Fibroblast of lung (primary cell): ENCODE measurements around the gene RYR2. TPM values are rescaled to one million over a fixed set of nuclear protein-coding genes. Genes with fewer than 3 reads are reported as not detected.

ENCODE experiments used
- DNase-seq, 2 donors: peaks; one replicate each; pipeline versions ENCODE4 v3.0.0 to v3.0.0-alpha.2; 2010; ENCODE audit warnings: low read depth in 2 of 2
- H2AFZ ChIP-seq: 2 replicates; pipeline ENCODE4 v1.5.1; 2012; ENCODE audit warnings: low read length, control low read depth, inconsistent platforms
- H3K27ac ChIP-seq: 2 replicates; pipeline ENCODE4 v1.5.1; 2011; ENCODE audit warnings: low read length, control low read depth; ENCODE audit not compliant: insufficient read depth
- H3K27me3 ChIP-seq: 2 replicates; pipeline ENCODE4 v1.5.1; 2011; ENCODE audit warnings: mild to moderate bottlenecking, low read length; ENCODE audit not compliant: control insufficient read depth, insufficient read depth
- H3K36me3 ChIP-seq: 2 replicates; pipeline ENCODE4 v1.5.1; 2011; ENCODE audit warnings: low read length; ENCODE audit not compliant: control insufficient read depth, insufficient read depth
- H3K4me1 ChIP-seq: 2 replicates; pipeline ENCODE4 v1.5.1; 2011; ENCODE audit warnings: low read length; ENCODE audit not compliant: control insufficient read depth, insufficient read depth; ENCODE audit errors: extremely low read depth
- H3K4me2 ChIP-seq: 2 replicates; pipeline ENCODE4 v1.5.1; 2011; ENCODE audit warnings: low read length, control low read depth; ENCODE audit not compliant: insufficient read depth; ENCODE audit errors: extremely low read depth
- H3K4me3 ChIP-seq, 4 experiments: fragments of 200-600 bp in 1 of 4; sonication (generic) in 1 of 4; replicated peaks in 1 of 4; 2 replicates each; pipeline ENCODE4 v1.5.1; 2011 to 2016; ENCODE audit warnings: low read length in 4 of 4, low read depth in 3 of 4, mild to moderate bottlenecking in 3 of 4, control low read depth in 2 of 4, inconsistent platforms in 1 of 4, mixed read lengths in 1 of 4; ENCODE audit not compliant: insufficient read depth in 1 of 4; ENCODE audit errors: control extremely low read depth in 1 of 4
- H3K79me2 ChIP-seq: 2 replicates; pipeline ENCODE4 v1.5.1; 2012; ENCODE audit warnings: mild to moderate bottlenecking, low read length, inconsistent platforms; ENCODE audit not compliant: control insufficient read depth, insufficient read depth
- H3K9ac ChIP-seq: 2 replicates; pipeline ENCODE4 v1.5.1; 2011; ENCODE audit warnings: mild to moderate bottlenecking, low read length, control low read depth; ENCODE audit not compliant: insufficient read depth
- H3K9me3 ChIP-seq: 2 replicates; pipeline ENCODE4 v1.5.1; 2012; ENCODE audit warnings: low read depth, low read length; ENCODE audit not compliant: control insufficient read depth, insufficient read depth
- H4K20me1 ChIP-seq: 2 replicates; pipeline ENCODE4 v1.5.1; 2011; ENCODE audit warnings: low read length; ENCODE audit not compliant: control insufficient read depth, insufficient read depth; ENCODE audit errors: extremely low read depth
- CTCF ChIP-seq, 2 donors: IDR thresholded peaks in 1 of 2; conservative IDR thresholded peaks in 1 of 2; 1 replicate in 1 of 2; 2 replicates in 1 of 2; pipeline ENCODE4 v1.5.1; 2011 to 2012; ENCODE audit warnings: low read length in 2 of 2, control low read depth in 1 of 2, inconsistent platforms in 1 of 2, low read depth in 1 of 2, mild to moderate bottlenecking in 1 of 2
- EZH2 ChIP-seq: IDR thresholded peaks from 2 replicates; pipeline ENCODE4 v1.5.1; 2012; ENCODE audit warnings: low read length, control low read depth, mild to moderate bottlenecking; ENCODE audit errors: missing control alignments
- polyA plus RNA-seq, 2 donors: library from polyadenylated mRNA; depleted of rRNA in 1 of 2; stranded (reverse) in 1 of 2; unstranded in 1 of 2; fragments of >200 nt; gene quantifications; 2 replicates each; pipeline ENCODE4 v1.2.1, GENCODE V29; 2011 to 2012; ENCODE audit warnings: missing spikeins in 1 of 2
- total RNA-seq: library from RNA; depleted of rRNA; stranded (reverse); fragments of >200 nt; gene quantifications from 2 replicates; pipeline ENCODE4 v1.2.1, GENCODE V29; 2014

RYR2 gene
- total and polyA plus RNA-seq, 2 donors (not counting 1 experiment from before 2014, with no cell fraction given): 0.06 to 0.17 TPM

- no peaks in the 10 kb centered on the region for H3K36me3 ChIP-seq
- H3K4me1 ChIP-seq: no peaks in the 10 kb centered on the region
These were observed 29.8 kb downstream of the RYR2 start for GRCh38 chr1:237071641-237072420.

GRCh38 chr1:237074371-237075117, 32.6 kb downstream of the RYR2 start:
- Histone ChIP-seq H3K9me3 (no peaks in the 10 kb centered on the region), H3K4me3 (no peak overlapping the region), H3K36me3 (no peaks in the 10 kb centered on the region), H4K20me1 (no peaks in the 10 kb centered on the region), H3K27ac (no peak overlapping the region), H3K4me1 (no peaks in the 10 kb centered on the region), H3K4me2 (no peak overlapping the region), H3K9ac (no peak overlapping the region), H3K27me3 (no peaks in the 10 kb centered on the region), H3K79me2 (no peaks in the 10 kb centered on the region), H2AFZ (no peak overlapping the region)
- no peak for DNase-seq
- TF ChIP-seq EZH2 (no peak), CTCF (conservative IDR thresholded peaks at IDR 0.05 in 1 of 2, IDR thresholded peaks at IDR 0.05 in 1 of 2; ENCODE audit: low read depth in 1 of 2, low read length in 2 of 2) (no peak)

More at GRCh38 chr1:237071641-237072420, 29.8 kb downstream of the RYR2 start:
- TF ChIP-seq CTCF (conservative IDR thresholded peaks at IDR 0.05 in 1 of 2, IDR thresholded peaks at IDR 0.05 in 1 of 2; ENCODE audit: low read depth in 1 of 2, low read length in 2 of 2) (no peak), EZH2 (no peak)
- Histone ChIP-seq H3K79me2 (no peaks in the 10 kb centered on the region), H4K20me1 (no peaks in the 10 kb centered on the region), H3K9ac (no peak overlapping the region), H3K4me3 (no peak overlapping the region), H3K27ac (no peak overlapping the region), H3K4me2 (no peak overlapping the region), H2AFZ (no peak overlapping the region), H3K9me3 (no peaks in the 10 kb centered on the region), H3K27me3 (no peaks in the 10 kb centered on the region)
- DNase-seq: no peak

GRCh38 chr1:237084341-237085077, 42.5 kb downstream of the RYR2 start:
- H3K9ac ChIP-seq: no peak overlapping the region
- H4K20me1 ChIP-seq: no peaks in the 10 kb centered on the region
- no peaks in the 10 kb centered on the region for H3K9me3 ChIP-seq
- no peaks in the 10 kb centered on the region for H3K79me2 ChIP-seq
- no peaks in the 10 kb centered on the region for H3K36me3 ChIP-seq
- DNase-seq: no peak
- H3K4me3 ChIP-seq: no peak overlapping the region
- H3K27ac ChIP-seq: no peak overlapping the region
- no peak overlapping the region for H3K4me2 ChIP-seq
- H3K27me3 ChIP-seq: no peaks in the 10 kb centered on the region
- H2AFZ ChIP-seq: no peak overlapping the region
- TF ChIP-seq CTCF (conservative IDR thresholded peaks at IDR 0.05 in 1 of 2, IDR thresholded peaks at IDR 0.05 in 1 of 2; ENCODE audit: low read depth in 1 of 2, low read length in 2 of 2): no peak
- no peak for TF ChIP-seq EZH2
- H3K4me1 ChIP-seq: no peaks in the 10 kb centered on the region
